MM.1S (cell line): ENCODE results near the gene SLC2A10.

Experiments used
- DNase-seq: peaks from one replicate; pipeline ENCODE4 v3.0.0-alpha.2; 2015
- H2AFZ ChIP-seq: fragments of 300-600 bp; sonication (generic); 2 replicates; pipeline ENCODE4 v1.6.0; 2016; ENCODE audit warnings: antibody characterized with exemption, low read length
- H3F3A ChIP-seq: fragments of 300-600 bp; sonication (generic); 2 replicates; pipeline ENCODE4 v1.6.1; 2016; ENCODE audit warnings: mild to moderate bottlenecking, antibody characterized with exemption, low read length, moderate library complexity, mixed read lengths; ENCODE audit not compliant: insufficient read depth
- H3K27ac ChIP-seq: fragments of 300-600 bp; sonication (generic); 2 replicates; pipeline ENCODE4 v1.5.1; 2016; ENCODE audit warnings: mild to moderate bottlenecking, low read length
- H3K27me3 ChIP-seq: fragments of 300-600 bp; sonication (generic); replicated peaks from 2 replicates; pipeline ENCODE4 v1.6.0; 2016; ENCODE audit warnings: low read length; ENCODE audit not compliant: insufficient read depth
- H3K36me3 ChIP-seq: fragments of 300-600 bp; sonication (generic); replicated peaks from 2 replicates; pipeline ENCODE4 v1.6.1; 2016; ENCODE audit warnings: mild to moderate bottlenecking, low read length, mixed read lengths; ENCODE audit not compliant: insufficient read depth
- H3K4me1 ChIP-seq: fragments of 300-600 bp; sonication (generic); 2 replicates; pipeline ENCODE4 v1.6.1; 2016; ENCODE audit warnings: low read length, mixed read lengths
- H3K4me2 ChIP-seq: fragments of 300-600 bp; sonication (generic); 2 replicates; pipeline ENCODE4 v1.6.0; 2016; ENCODE audit warnings: low read depth, low read length
- H3K4me3 ChIP-seq: fragments of 300-600 bp; sonication (generic); 2 replicates; pipeline ENCODE4 v1.5.1; 2016; ENCODE audit warnings: low read length, mixed read lengths
- H3K79me2 ChIP-seq: fragments of 300-600 bp; sonication (generic); 2 replicates; pipeline ENCODE4 v1.6.1; 2016; ENCODE audit warnings: mixed run types, low read length, mixed read lengths
- H3K9ac ChIP-seq: fragments of 300-600 bp; sonication (generic); 2 replicates; pipeline ENCODE4 v1.6.1; 2016; ENCODE audit warnings: low read length, mixed read lengths
- H3K9me2 ChIP-seq: fragments of 300-600 bp; sonication (generic); replicated peaks from 2 replicates; pipeline ENCODE4 v1.6.1; 2016; ENCODE audit warnings: mild to moderate bottlenecking, low read length, mixed read lengths; ENCODE audit not compliant: insufficient read depth
- H3K9me3 ChIP-seq: fragments of 300-600 bp; sonication (generic); replicated peaks from 2 replicates; pipeline ENCODE4 v1.6.1; 2016; ENCODE audit warnings: mild to moderate bottlenecking, low read length, mixed read lengths; ENCODE audit not compliant: insufficient read depth
- H4K20me1 ChIP-seq: fragments of 300-600 bp; sonication (generic); 2 replicates; pipeline ENCODE4 v1.6.1; 2016; ENCODE audit warnings: mild to moderate bottlenecking, low read length, moderate library complexity, mixed read lengths; ENCODE audit not compliant: insufficient read depth
- EZH2 ChIP-seq: fragments of 300-600 bp; sonication (generic); optimal IDR thresholded peaks from 2 replicates; pipeline ENCODE3; 2017; ENCODE audit warnings: low read depth, mild to moderate bottlenecking, antibody characterized with exemption, low read length, mixed read lengths
- EZH2phosphoT487 ChIP-seq: fragments of 300-600 bp; sonication (generic); IDR thresholded peaks from 2 replicates; pipeline ENCODE4 v1.6.1; 2018; ENCODE audit warnings: antibody characterized with exemption, low read length
- TF ChIP-seq, protein P1 (sequence below): fragments of 300-600 bp; sonication (generic); IDR thresholded peaks from 2 replicates; pipeline ENCODE4 v1.5.1; 2016; ENCODE audit warnings: antibody characterized with exemption, low read length, mixed read lengths

SLC2A10 gene

GRCh38 chr20:46678516-46678915 lies 30.9 kb upstream of the SLC2A10 start:
- no peaks in the 10 kb centered on the region for H4K20me1 ChIP-seq
- H3K27me3 ChIP-seq = no peaks in the 10 kb centered on the region
- TF ChIP-seq EZH2phosphoT487 = no peak
- TF ChIP-seq, protein P1, sequence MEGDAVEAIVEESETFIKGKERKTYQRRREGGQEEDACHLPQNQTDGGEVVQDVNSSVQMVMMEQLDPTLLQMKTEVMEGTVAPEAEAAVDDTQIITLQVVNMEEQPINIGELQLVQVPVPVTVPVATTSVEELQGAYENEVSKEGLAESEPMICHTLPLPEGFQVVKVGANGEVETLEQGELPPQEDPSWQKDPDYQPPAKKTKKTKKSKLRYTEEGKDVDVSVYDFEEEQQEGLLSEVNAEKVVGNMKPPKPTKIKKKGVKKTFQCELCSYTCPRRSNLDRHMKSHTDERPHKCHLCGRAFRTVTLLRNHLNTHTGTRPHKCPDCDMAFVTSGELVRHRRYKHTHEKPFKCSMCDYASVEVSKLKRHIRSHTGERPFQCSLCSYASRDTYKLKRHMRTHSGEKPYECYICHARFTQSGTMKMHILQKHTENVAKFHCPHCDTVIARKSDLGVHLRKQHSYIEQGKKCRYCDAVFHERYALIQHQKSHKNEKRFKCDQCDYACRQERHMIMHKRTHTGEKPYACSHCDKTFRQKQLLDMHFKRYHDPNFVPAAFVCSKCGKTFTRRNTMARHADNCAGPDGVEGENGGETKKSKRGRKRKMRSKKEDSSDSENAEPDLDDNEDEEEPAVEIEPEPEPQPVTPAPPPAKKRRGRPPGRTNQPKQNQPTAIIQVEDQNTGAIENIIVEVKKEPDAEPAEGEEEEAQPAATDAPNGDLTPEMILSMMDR = no peak
- no peaks in the 10 kb centered on the region for H3K36me3 ChIP-seq
- H3K9ac ChIP-seq = no peak overlapping the region
- H3K4me1 ChIP-seq = peaks cover 14% of the 10 kb centered on the region; the same call in 1 of the 2 replicates
- H3K9me3 ChIP-seq = no peaks in the 10 kb centered on the region
- peaks cover 2% of the 10 kb centered on the region; the same call in 1 of the 2 replicates for H3F3A ChIP-seq
- H3K4me3 ChIP-seq = no peak overlapping the region
- H3K27ac ChIP-seq = no peak overlapping the region
- no peak for DNase-seq
- H3K9me2 ChIP-seq = no peaks in the 10 kb centered on the region
- 0 out of 2 replicates have a peak, but pooled peaks cover under 1% of the 10 kb centered on the region for H3K79me2 ChIP-seq
- no peak overlapping the region for H2AFZ ChIP-seq
- H3K4me2 ChIP-seq = no peak overlapping the region

DNA sequence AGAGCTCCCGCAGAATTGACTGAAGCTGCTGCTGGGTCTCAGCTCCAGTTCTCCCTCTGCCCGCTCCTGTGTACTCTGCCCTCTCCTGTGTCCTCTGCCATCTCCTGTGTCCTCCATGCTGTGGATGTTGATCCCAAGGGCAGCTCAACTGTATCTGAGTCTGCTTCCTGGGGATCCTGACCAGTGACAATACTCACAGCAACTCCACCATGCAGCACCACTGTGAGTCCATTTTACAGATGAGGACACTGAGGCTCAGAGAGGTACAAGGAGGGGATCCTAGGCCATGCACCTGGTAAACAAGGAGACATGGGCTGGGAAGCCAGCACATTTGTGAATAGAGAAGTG lies 28.8 kb upstream of the SLC2A10 start:
- peaks cover 14% of the 10 kb centered on the region; the same call in 1 of the 2 replicates for H3F3A ChIP-seq
- H3K9me3 ChIP-seq = no peaks in the 10 kb centered on the region
- H2AFZ ChIP-seq = no peak overlapping the region
- no peaks in the 10 kb centered on the region for H3K27me3 ChIP-seq
- DNase-seq = no peak
- 0 out of 2 replicates have a peak, but pooled peaks cover under 1% of the 10 kb centered on the region for H3K36me3 ChIP-seq
- H3K4me1 ChIP-seq = peaks cover 33% of the 10 kb centered on the region
- TF ChIP-seq EZH2 (no peak), EZH2phosphoT487 (no peak)
- TF ChIP-seq, protein P1 = no peak
- peaks cover 20% of the 10 kb centered on the region for H3K79me2 ChIP-seq
- H3K9me2 ChIP-seq = no peaks in the 10 kb centered on the region
- no peak overlapping the region for H3K4me2 ChIP-seq
- no peaks in the 10 kb centered on the region for H4K20me1 ChIP-seq
- H3K27ac ChIP-seq = no peak overlapping the region
- no peak overlapping the region for H3K4me3 ChIP-seq
- H3K9ac ChIP-seq = no peak overlapping the region

- no peaks in the 10 kb centered on the region for H3K9me2 ChIP-seq
- TF ChIP-seq EZH2phosphoT487 (no peak), EZH2 (no peak)
- TF ChIP-seq, protein P1 = peak; percentile 82
- H3K4me1 ChIP-seq = peaks cover 39% of the 10 kb centered on the region
- DNase-seq = peak; percentile 74
- H3K27me3 ChIP-seq = no peaks in the 10 kb centered on the region
- H3K79me2 ChIP-seq = peaks cover 26% of the 10 kb centered on the region
- H2AFZ ChIP-seq = no peak overlapping the region
- H3K9me3 ChIP-seq = no peaks in the 10 kb centered on the region
- H3F3A ChIP-seq = peaks cover 14% of the 10 kb centered on the region; the same call in 1 of the 2 replicates
- no peaks in the 10 kb centered on the region for H4K20me1 ChIP-seq
- H3K4me3 ChIP-seq = no peak overlapping the region
- H3K27ac ChIP-seq = no peak overlapping the region
- no peak overlapping the region for H3K9ac ChIP-seq
- peaks cover 3% of the 10 kb centered on the region; the same call in 1 of the 2 replicates for H3K36me3 ChIP-seq
- no peak overlapping the region for H3K4me2 ChIP-seq
These were observed 28.2 kb upstream of the SLC2A10 start for GRCh38 chr20:46681032-46681854.
